Measurements from ENCODE around the gene SLC2A8. TPM values are rescaled to one million over a fixed set of nuclear protein-coding genes. Genes with fewer than 3 reads are reported as not detected.

The SLC2A8 gene
- polyA plus RNA-seq, 1 donor (not counting 4 experiments of a cell fraction or from before 2014, with no cell fraction given) = 7.1 TPM

GRCh38 chr9:127422787-127423186, 25.8 kb downstream of the SLC2A8 start:
- H3K4me2 ChIP-seq (ENCODE audit: control insufficient read depth, extremely low read depth, insufficient read depth, low read depth, low read length) = peak overlapping the region; percentile 99
- no peaks in the 10 kb centered on the region for H3K27me3 ChIP-seq (ENCODE audit: control insufficient read depth, extremely low read depth, insufficient read depth, low read length)
- peak overlapping the region; percentile 92 for H3K9ac ChIP-seq (ENCODE audit: control insufficient read depth, extremely low read depth, insufficient read depth, low read length)
- H3K9me3 ChIP-seq (ENCODE audit: control insufficient read depth, low read depth, low read length) = no peaks in the 10 kb centered on the region
- peaks cover 33% of the 10 kb centered on the region for H3K79me2 ChIP-seq (ENCODE audit: control insufficient read depth, insufficient read depth, low read length)
- TF ChIP-seq EZH2 (IDR thresholded peaks at IDR 0.05; ENCODE audit: low read length) = no peak
- no peak for TF ChIP-seq CTCF (optimal IDR thresholded peaks at IDR 0.05 in 1 of 3, IDR thresholded peaks at IDR 0.05 in 1 of 3, conservative IDR thresholded peaks at IDR 0.05 in 1 of 3; ENCODE audit: extremely low read depth in 1 of 3, insufficient read depth in 2 of 3, low read length in 3 of 3)
- dilution Hi-C loops (cut with MboI; ENCODE audit: extremely low pct_ligation_motif_present, low sequenced_read_pairs) = no loop called here
- FAIRE-seq (no peak), DNase-seq (ENCODE audit: low read depth, low spot score) (no peak)
- H3K9me1 ChIP-seq (ENCODE audit: control insufficient read depth, extremely low read depth, insufficient read depth, low read length) = peaks cover 2% of the 10 kb centered on the region
- peaks cover 39% of the 10 kb centered on the region for H3K4me1 ChIP-seq (ENCODE audit: control insufficient read depth, extremely low read depth, insufficient read depth, low read length)
- H2AFZ ChIP-seq (ENCODE audit: control insufficient read depth, low read length) = no peak overlapping the region
- H3K36me3 ChIP-seq (ENCODE audit: control insufficient read depth in 2 of 2, extremely low read depth in 1 of 2, insufficient read depth in 2 of 2, low read length in 2 of 2) = no peaks in the 10 kb centered on the region
- no peak overlapping the region for H3K27ac ChIP-seq (ENCODE audit: control insufficient read depth, insufficient read depth, low read length)
- H3K4me3 ChIP-seq (ENCODE audit: control insufficient read depth in 2 of 3, extremely low read depth in 1 of 3, insufficient read depth in 2 of 3, low read depth in 1 of 3, low read length in 3 of 3) = peak overlapping the region; percentile 70 to 98 (median 96)
- peaks cover 5% of the 10 kb centered on the region for H4K20me1 ChIP-seq (ENCODE audit: control insufficient read depth, extremely low read depth, insufficient read depth, low read length)

DNA sequence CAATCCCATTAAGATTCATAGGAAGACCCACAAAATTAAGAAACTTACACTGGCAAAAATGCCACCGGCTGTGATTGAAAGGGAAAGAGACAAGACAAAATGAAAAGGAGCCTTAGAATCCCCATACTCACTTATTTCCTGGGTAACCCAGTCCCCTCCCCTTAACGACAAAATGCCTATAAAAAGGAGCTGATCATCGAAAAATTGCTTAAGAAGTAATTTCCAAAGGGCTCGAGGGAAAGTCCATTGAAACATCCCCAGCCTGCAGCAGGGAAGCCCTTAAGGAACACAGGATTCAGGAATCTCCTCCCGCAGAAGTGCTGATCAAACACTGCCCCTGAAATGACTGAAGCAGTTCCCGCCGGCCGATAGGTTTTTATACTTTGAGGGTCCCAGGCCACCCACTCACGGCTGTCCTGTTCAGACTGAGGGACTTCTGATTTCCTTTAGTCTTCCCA, 26.5 kb downstream of the SLC2A8 start:
- Histone ChIP-seq H3K79me2 (ENCODE audit: control insufficient read depth, insufficient read depth, low read length) (peaks cover 40% of the 10 kb centered on the region), H3K27ac (ENCODE audit: control insufficient read depth, insufficient read depth, low read length) (peak overlapping the region; percentile 92), H2AFZ (ENCODE audit: control insufficient read depth, low read length) (peak overlapping the region; percentile 96), H3K9me3 (ENCODE audit: control insufficient read depth, low read depth, low read length) (no peaks in the 10 kb centered on the region), H3K27me3 (ENCODE audit: control insufficient read depth, extremely low read depth, insufficient read depth, low read length) (no peaks in the 10 kb centered on the region), H3K4me1 (ENCODE audit: control insufficient read depth, extremely low read depth, insufficient read depth, low read length) (peaks cover 34% of the 10 kb centered on the region), H3K9me1 (ENCODE audit: control insufficient read depth, extremely low read depth, insufficient read depth, low read length) (no peaks in the 10 kb centered on the region), H3K36me3 (ENCODE audit: control insufficient read depth in 2 of 2, extremely low read depth in 1 of 2, insufficient read depth in 2 of 2, low read length in 2 of 2) (peaks cover 1 to 2% of the 10 kb centered on the region in 2 experiments), H3K4me2 (ENCODE audit: control insufficient read depth, extremely low read depth, insufficient read depth, low read depth, low read length) (peak overlapping the region; percentile 99), H3K9ac (ENCODE audit: control insufficient read depth, extremely low read depth, insufficient read depth, low read length) (peak overlapping the region; percentile 92), H3K4me3 (ENCODE audit: control insufficient read depth in 2 of 3, extremely low read depth in 1 of 3, insufficient read depth in 2 of 3, low read depth in 1 of 3, low read length in 3 of 3) (peak overlapping the region; percentile 70 to 98 (median 96)), H4K20me1 (ENCODE audit: control insufficient read depth, extremely low read depth, insufficient read depth, low read length) (no peaks in the 10 kb centered on the region)
- dilution Hi-C loops (cut with MboI; ENCODE audit: extremely low pct_ligation_motif_present, low sequenced_read_pairs) = no loop called here
- FAIRE-seq (no peak), DNase-seq (ENCODE audit: low read depth, low spot score) (no peak)
- no peak for TF ChIP-seq CTCF (optimal IDR thresholded peaks at IDR 0.05 in 1 of 3, IDR thresholded peaks at IDR 0.05 in 1 of 3, conservative IDR thresholded peaks at IDR 0.05 in 1 of 3; ENCODE audit: extremely low read depth in 1 of 3, insufficient read depth in 2 of 3, low read length in 3 of 3)
